Sciatic nerve (tissue), 2 donors: Measurements from ENCODE around the gene FETUB. TPM values are rescaled to one million over a fixed set of nuclear protein-coding genes. Genes with fewer than 3 reads are reported as not detected.
"Not testable (repeated sequence)": the region's sequence is repeated elsewhere in the genome, so short reads cannot be mapped to it uniquely, and the experiment has no call there.

ENCODE experiments used
- ATAC-seq: fragments of 200-7000 bp; cut with Tn5 transposase; one replicate; pipeline ENCODE4 v1.9.1; 2020; ENCODE audit warnings: mild to moderate bottlenecking, moderate library complexity
- DNase-seq: peaks from one replicate; pipeline ENCODE4 v3.0.0-alpha.2; 2020; ENCODE audit warnings: low spot score
- intact Hi-C: fragments of 100-400 bp; cut with DNase I; formaldehyde crosslinking; loops from one replicate; pipeline ENCODE4 v1.14.2; 2022
- total RNA-seq: library from RNA; stranded (reverse); fragmentation: NEBNext Ultra II Directional; extraction: Animal tissue kit (Norgen Biotek cat#: 25700); gene quantifications from one replicate; pipeline ENCODE4 v1.2.1, GENCODE V29; 2021
- donor health status: DM: no; HTN: no; CAD: no.
- donor health status: DM: no; HTN: no; CAD: no.

The FETUB gene
- total RNA-seq, 1 donor from 2014 or later, result not detected

GRCh38 chr3:186627852-186628414, 12.3 kb upstream of the FETUB start:
- intact Hi-C loops, result no loop called here
- DNase-seq (no peak), ATAC-seq (no peak)

- DNase-seq (no peak), ATAC-seq (no peak)
- intact Hi-C loops, result no loop called here
These were observed 11.4 kb upstream of the FETUB start for GRCh38 chr3:186628756-186629155.

- ATAC-seq (no peak), DNase-seq (no peak)
- intact Hi-C loops, result no loop called here
These were observed 9.1 kb upstream of the FETUB start for GRCh38 chr3:186630950-186631641.

- intact Hi-C loops, result no loop called here
- no peak for ATAC-seq
These were observed 6.7 kb upstream of the FETUB start for GRCh38 chr3:186633481-186633880.

GRCh38 chr3:186634207-186634606, 6.0 kb upstream of the FETUB start:
- ATAC-seq, intact Hi-C loops, DNase-seq: not testable (repeated sequence)

More at GRCh38 chr3:186633481-186633880, 6.7 kb upstream of the FETUB start:
- no peak for DNase-seq

GRCh38 chr3:186635532-186635931, 4.7 kb upstream of the FETUB start:
- intact Hi-C loops, result no loop called here
- DNase-seq, result no peak
- ATAC-seq, result no peak

GRCh38 chr3:186636536-186636935, 3.7 kb upstream of the FETUB start:
- ATAC-seq (no peak), DNase-seq (no peak)
- intact Hi-C loops, result no loop called here

GRCh38 chr3:186637686-186638085, 2.5 kb upstream of the FETUB start:
- intact Hi-C loops, result no loop called here
- ATAC-seq (no peak), DNase-seq (no peak)

- ATAC-seq (no peak), DNase-seq (no peak)
- intact Hi-C loops, result no loop called here
These were observed 1.9 kb upstream of the FETUB start for GRCh38 chr3:186638259-186638658.

- ATAC-seq (no peak), DNase-seq (no peak)
- intact Hi-C loops, result no loop called here
These were observed 247 bp downstream of the FETUB start for GRCh38 chr3:186640473-186640818.

- intact Hi-C loops, result no loop called here
- DNase-seq, result no peak
- no peak for ATAC-seq
These were observed 730 bp downstream of the FETUB start for GRCh38 chr3:186640929-186641328.

GRCh38 chr3:186642014-186642413, 1.8 kb downstream of the FETUB start:
- intact Hi-C loops, result no loop called here
- ATAC-seq (no peak), DNase-seq (no peak)

GRCh38 chr3:186643493-186643892, 3.3 kb downstream of the FETUB start:
- intact Hi-C loops, result no loop called here
- ATAC-seq, result no peak
- no peak for DNase-seq

- ATAC-seq (no peak), DNase-seq (no peak)
- intact Hi-C loops, result no loop called here
These were observed 4.5 kb downstream of the FETUB start for GRCh38 chr3:186644683-186645082.

- ATAC-seq (no peak), DNase-seq (no peak)
- intact Hi-C loops, result no loop called here
These were observed 5.9 kb downstream of the FETUB start for GRCh38 chr3:186646106-186646505.

- intact Hi-C loops, result no loop called here
- DNase-seq, result no peak
- ATAC-seq, result no peak
These were observed 6.6 kb downstream of the FETUB start for GRCh38 chr3:186646841-186647240.

- DNase-seq (no peak), ATAC-seq (no peak)
- intact Hi-C loops, result no loop called here
These were observed 8.7 kb downstream of the FETUB start for GRCh38 chr3:186648851-186649250.

GRCh38 chr3:186651678-186652215, 11.5 kb downstream of the FETUB start:
- intact Hi-C loops, result no loop called here
- no peak for ATAC-seq
- DNase-seq, result no peak

- intact Hi-C loops, result no loop called here
- ATAC-seq (no peak), DNase-seq (no peak)
These were observed 13.0 kb downstream of the FETUB start for GRCh38 chr3:186653080-186653707.

- intact Hi-C loops, result no loop called here
- DNase-seq, result no peak
- no peak for ATAC-seq
These were observed 13.8 kb downstream of the FETUB start for GRCh38 chr3:186653984-186654383.
